ENCODE data around the gene SF3B1. TPM values are rescaled to one million over a fixed set of nuclear protein-coding genes. Genes with fewer than 3 reads are reported as not detected.

Gene SF3B1
- total RNA-seq, 1 donor from 2014 or later, result 352 TPM

GRCh38 chr2:197414515-197414914 is 20.3 kb downstream of the SF3B1 start:
- intact Hi-C loops (cut with DNase I), result no loop called here
- Histone ChIP-seq H3K9me3 (no peaks in the 10 kb centered on the region), H3K36me3 (peaks cover 5 to 98% of the 10 kb centered on the region in 2 donors), H3K4me1 (no peaks in the 10 kb centered on the region), H3K27me3 (no peaks in the 10 kb centered on the region), H3K27ac (no peak overlapping the region), H3K4me3 (no peak overlapping the region)
- no peak for TF ChIP-seq CTCF (IDR thresholded peaks at IDR 0.05)
- TF ChIP-seq POLR2A (IDR thresholded peaks at IDR 0.05), result no peak
- no peak for TF ChIP-seq POLR2AphosphoS5 (IDR thresholded peaks at IDR 0.05; ENCODE audit: insufficient read depth in 1 of 2, low read depth in 1 of 2)
- DNase-seq (ENCODE audit: extremely low spot score in 2 of 2), result no peak

- H3K4me3 ChIP-seq, result no peak overlapping the region
- H3K4me1 ChIP-seq, result no peaks in the 10 kb centered on the region
- no peaks in the 10 kb centered on the region for H3K27me3 ChIP-seq
- intact Hi-C loops (cut with DNase I), result no loop called here
- DNase-seq (ENCODE audit: extremely low spot score in 2 of 2), result no peak
- no peak overlapping the region for H3K27ac ChIP-seq
- H3K36me3 ChIP-seq, result peaks cover 5 to 98% of the 10 kb centered on the region in 2 donors
- no peaks in the 10 kb centered on the region for H3K9me3 ChIP-seq
- TF ChIP-seq POLR2A (IDR thresholded peaks at IDR 0.05) (no peak), POLR2AphosphoS5 (IDR thresholded peaks at IDR 0.05; ENCODE audit: insufficient read depth in 1 of 2, low read depth in 1 of 2) (no peak), CTCF (IDR thresholded peaks at IDR 0.05) (no peak)
These were observed 20.8 kb downstream of the SF3B1 start for GRCh38 chr2:197414039-197414438.

- no peaks in the 10 kb centered on the region for H3K27me3 ChIP-seq
- intact Hi-C loops (cut with DNase I), result no loop called here
- DNase-seq (ENCODE audit: extremely low spot score in 2 of 2), result no peak
- H3K9me3 ChIP-seq, result no peaks in the 10 kb centered on the region
- H3K36me3 ChIP-seq, result peaks cover 15 to 85% of the 10 kb centered on the region in 2 donors
- H3K27ac ChIP-seq, result no peak overlapping the region
- TF ChIP-seq POLR2A (IDR thresholded peaks at IDR 0.05), result no peak
- TF ChIP-seq CTCF (IDR thresholded peaks at IDR 0.05), result no peak
- TF ChIP-seq POLR2AphosphoS5 (IDR thresholded peaks at IDR 0.05; ENCODE audit: insufficient read depth in 1 of 2, low read depth in 1 of 2), result no peak
- H3K4me3 ChIP-seq, result no peak overlapping the region
- H3K4me1 ChIP-seq, result no peaks in the 10 kb centered on the region
These were observed 29.2 kb downstream of the SF3B1 start for GRCh38 chr2:197405582-197405981.

- DNase-seq (ENCODE audit: extremely low spot score in 2 of 2), result no peak
- H3K4me1 ChIP-seq, result no peaks in the 10 kb centered on the region
- H3K27me3 ChIP-seq, result no peaks in the 10 kb centered on the region
- no peaks in the 10 kb centered on the region for H3K9me3 ChIP-seq
- intact Hi-C loops (cut with DNase I), result no loop called here
- H3K36me3 ChIP-seq, result peaks cover 22 to 98% of the 10 kb centered on the region in 2 donors
- no peak overlapping the region for H3K4me3 ChIP-seq
- no peak overlapping the region for H3K27ac ChIP-seq
- TF ChIP-seq POLR2AphosphoS5 (IDR thresholded peaks at IDR 0.05; ENCODE audit: insufficient read depth in 1 of 2, low read depth in 1 of 2) (no peak), POLR2A (IDR thresholded peaks at IDR 0.05) (no peak), CTCF (IDR thresholded peaks at IDR 0.05) (no peak)
These were observed 34.8 kb downstream of the SF3B1 start for GRCh38 chr2:197399887-197400540.

GRCh38 chr2:197398913-197399312 is 35.9 kb downstream of the SF3B1 start:
- Histone ChIP-seq H3K36me3 (peaks cover 22 to 98% of the 10 kb centered on the region in 2 donors), H3K27ac (no peak overlapping the region), H3K4me1 (no peaks in the 10 kb centered on the region), H3K9me3 (no peaks in the 10 kb centered on the region), H3K4me3 (no peak overlapping the region), H3K27me3 (no peaks in the 10 kb centered on the region)
- no peak for TF ChIP-seq POLR2AphosphoS5 (IDR thresholded peaks at IDR 0.05; ENCODE audit: insufficient read depth in 1 of 2, low read depth in 1 of 2)
- no peak for TF ChIP-seq POLR2A (IDR thresholded peaks at IDR 0.05)
- no peak for TF ChIP-seq CTCF (IDR thresholded peaks at IDR 0.05)
- intact Hi-C loops (cut with DNase I), result no loop called here
- no peak for DNase-seq (ENCODE audit: extremely low spot score in 2 of 2)

Data from vagina (tissue), 2 donors.